WTC11 (cell line): ENCODE results near the gene PFDN1.

ENCODE experiments used
- ATF3 ChIP-seq: sonication (generic); formaldehyde crosslinking; conservative IDR thresholded peaks from 2 replicates; pipeline ENCODE4 v1.8.1; 2022; ENCODE audit warnings: mild to moderate bottlenecking, missing genetic modification reagents
- CTCF ChIP-seq: fragments of 200-600 bp; IDR thresholded peaks from 2 replicates; pipeline ENCODE4 v1.8.0; 2022; ENCODE audit warnings: antibody characterized with exemption
- E2F1 ChIP-seq: sonication (generic); formaldehyde crosslinking; IDR thresholded peaks from 2 replicates; pipeline ENCODE4 v1.8.0; 2022; ENCODE audit warnings: mild to moderate bottlenecking, missing genetic modification reagents
- ETV6 ChIP-seq: sonication (generic); formaldehyde crosslinking; IDR thresholded peaks from 2 replicates; pipeline ENCODE4 v1.8.1; 2022; ENCODE audit warnings: mild to moderate bottlenecking, missing genetic modification reagents
- FOXP1 ChIP-seq: sonication (generic); formaldehyde crosslinking; IDR thresholded peaks from 2 replicates; pipeline ENCODE4 v1.8.0; 2022; ENCODE audit warnings: missing genetic modification reagents, mild to moderate bottlenecking, moderate library complexity, borderline replicate concordance
- IRF2 ChIP-seq: sonication (generic); formaldehyde crosslinking; IDR thresholded peaks from 2 replicates; pipeline ENCODE4 v1.8.0; 2022; ENCODE audit warnings: low read depth, missing genetic modification reagents, borderline replicate concordance
- MXD4 ChIP-seq: fragments of 250-450 bp; sonication (Bioruptor Pico); IDR thresholded peaks from 2 replicates; pipeline ENCODE4 v1.8.0; 2021; ENCODE audit warnings: mild to moderate bottlenecking, moderate library complexity, borderline replicate concordance
- NR2C2 ChIP-seq: sonication (generic); formaldehyde crosslinking; IDR thresholded peaks from 2 replicates; pipeline ENCODE4 v1.8.0; 2022; ENCODE audit warnings: mild to moderate bottlenecking, missing genetic modification reagents
- ZNF232 ChIP-seq: sonication (generic); formaldehyde crosslinking; IDR thresholded peaks from 2 replicates; pipeline ENCODE4 v1.8.0; 2022; ENCODE audit warnings: mild to moderate bottlenecking, missing genetic modification reagents
- ZNF281 ChIP-seq: sonication (generic); formaldehyde crosslinking; IDR thresholded peaks from 2 replicates; pipeline ENCODE4 v1.8.0; 2023; ENCODE audit warnings: mild to moderate bottlenecking, missing genetic modification reagents
- ZNF532 ChIP-seq: fragments of 250-450 bp; sonication (Bioruptor Pico); IDR thresholded peaks from 2 replicates; pipeline ENCODE4 v1.9.0; 2021; ENCODE audit warnings: mild to moderate bottlenecking, borderline replicate concordance
- TF ChIP-seq, protein P1 (sequence below): sonication (generic); formaldehyde crosslinking; IDR thresholded peaks from 2 replicates; pipeline ENCODE4 v1.8.1; 2022; ENCODE audit warnings: low read depth, missing genetic modification reagents, borderline replicate concordance
- TF ChIP-seq, protein P2 (sequence below): sonication (generic); formaldehyde crosslinking; IDR thresholded peaks from 2 replicates; pipeline ENCODE4 v1.8.0; 2023; ENCODE audit warnings: missing genetic modification reagents

DNA sequence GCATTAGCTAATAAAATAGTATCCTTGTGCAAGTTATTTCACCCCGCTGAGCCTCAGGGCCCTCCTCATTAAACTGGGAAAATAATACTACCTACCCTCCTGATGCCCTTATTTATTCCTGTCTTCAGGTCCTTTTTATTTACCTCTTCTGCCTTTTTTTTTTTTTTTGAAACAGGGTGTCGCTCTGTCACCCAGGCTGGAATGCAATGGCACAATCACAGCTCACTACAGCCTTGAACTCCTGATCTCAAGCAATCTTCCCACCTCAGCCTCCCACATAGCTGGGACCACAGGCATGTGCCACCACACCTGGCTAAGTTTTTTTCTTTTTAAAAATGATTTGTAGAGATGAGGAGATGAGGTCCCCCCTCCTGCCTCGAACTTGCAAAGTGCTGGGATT, 22.6 kb upstream of the PFDN1 start:
- TF ChIP-seq E2F1 (no peak), NR2C2 (no peak), CTCF (no peak), ZNF281 (CRISPR knock-in tag) (no peak), FOXP1 (CRISPR knock-in tag) (no peak), ETV6 (no peak), MXD4 (CRISPR knock-in tag) (no peak), ATF3 (CRISPR knock-in tag) (no peak), ZNF232 (CRISPR knock-in tag) (no peak), IRF2 (CRISPR knock-in tag) (no peak), ZNF532 (CRISPR knock-in tag) (no peak)
- TF ChIP-seq, protein P1, sequence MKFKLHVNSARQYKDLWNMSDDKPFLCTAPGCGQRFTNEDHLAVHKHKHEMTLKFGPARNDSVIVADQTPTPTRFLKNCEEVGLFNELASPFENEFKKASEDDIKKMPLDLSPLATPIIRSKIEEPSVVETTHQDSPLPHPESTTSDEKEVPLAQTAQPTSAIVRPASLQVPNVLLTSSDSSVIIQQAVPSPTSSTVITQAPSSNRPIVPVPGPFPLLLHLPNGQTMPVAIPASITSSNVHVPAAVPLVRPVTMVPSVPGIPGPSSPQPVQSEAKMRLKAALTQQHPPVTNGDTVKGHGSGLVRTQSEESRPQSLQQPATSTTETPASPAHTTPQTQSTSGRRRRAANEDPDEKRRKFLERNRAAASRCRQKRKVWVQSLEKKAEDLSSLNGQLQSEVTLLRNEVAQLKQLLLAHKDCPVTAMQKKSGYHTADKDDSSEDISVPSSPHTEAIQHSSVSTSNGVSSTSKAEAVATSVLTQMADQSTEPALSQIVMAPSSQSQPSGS (CRISPR knock-in tag), result no peak
- TF ChIP-seq, protein P2, sequence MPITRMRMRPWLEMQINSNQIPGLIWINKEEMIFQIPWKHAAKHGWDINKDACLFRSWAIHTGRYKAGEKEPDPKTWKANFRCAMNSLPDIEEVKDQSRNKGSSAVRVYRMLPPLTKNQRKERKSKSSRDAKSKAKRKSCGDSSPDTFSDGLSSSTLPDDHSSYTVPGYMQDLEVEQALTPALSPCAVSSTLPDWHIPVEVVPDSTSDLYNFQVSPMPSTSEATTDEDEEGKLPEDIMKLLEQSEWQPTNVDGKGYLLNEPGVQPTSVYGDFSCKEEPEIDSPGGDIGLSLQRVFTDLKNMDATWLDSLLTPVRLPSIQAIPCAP (CRISPR knock-in tag), result no peak
